Measurements from ENCODE around the gene ECHDC1. TPM values are rescaled to one million over a fixed set of nuclear protein-coding genes. Genes with fewer than 3 reads are reported as not detected.

ECHDC1 gene
- total and polyA plus RNA-seq, 2 of the 4 experiments (the other 2 are of a cell fraction): 33.1 to 40.3 TPM

DNA sequence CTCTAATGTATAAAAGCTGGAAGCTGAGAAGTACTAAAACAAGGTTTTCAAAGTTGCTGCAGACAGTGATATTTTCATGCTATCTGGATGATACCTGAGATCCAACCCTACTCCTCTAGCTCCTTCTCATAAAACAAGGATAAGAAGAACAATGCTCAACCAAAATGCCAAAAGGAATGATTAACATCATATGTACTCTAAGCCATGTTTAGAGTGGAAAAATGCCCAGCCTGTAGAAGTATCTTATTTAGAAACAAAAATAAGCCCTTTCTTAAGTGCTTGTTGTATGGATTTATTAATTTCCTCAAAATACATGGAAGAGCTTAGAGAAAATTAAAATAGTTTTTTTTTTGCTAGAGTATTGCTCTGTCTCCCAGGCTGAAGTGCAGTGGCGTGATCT, 23.7 kb downstream of the ECHDC1 start:
- in situ Hi-C loops (cut with MboI; ENCODE audit: low sequenced_read_pairs): no loop called here
- POLR2A ChIA-PET (ENCODE audit: unreplicated experiment): no interaction called here

More for the DNA sequence above, 23.7 kb downstream of the ECHDC1 start:
- Histone ChIP-seq H2BK120ac (ENCODE audit: low read depth, low read length) (no peak overlapping the region), H4K91ac (ENCODE audit: insufficient read depth, low read depth, low read length) (no peak overlapping the region), H2BK5ac (ENCODE audit: low read depth, low read length, poor library complexity, severe bottlenecking) (no peak overlapping the region), H3K4me2 (ENCODE audit: low read depth, low read length) (no peak overlapping the region), H3K9me1 (ENCODE audit: insufficient read depth, low read length) (no peaks in the 10 kb centered on the region), H2BK20ac (ENCODE audit: low read depth, low read length) (no peak overlapping the region), H3K4me1 (ENCODE audit: control insufficient read depth, insufficient read depth, low read length) (no peaks in the 10 kb centered on the region), H2BK15ac (ENCODE audit: low read depth, low read length) (no peak overlapping the region), H3K36me3 (ENCODE audit: control insufficient read depth, insufficient read depth, low read length) (peaks cover 1% of the 10 kb centered on the region), H3K4ac (ENCODE audit: low read depth, low read length) (no peak overlapping the region), H4K8ac (ENCODE audit: low read depth in 2 of 2, low read length in 2 of 2) (no peak overlapping the region), H3K4me3 (ENCODE audit: insufficient read depth, low read depth, low read length) (no peak overlapping the region), H2AK9ac (replicated peaks; ENCODE audit: low read depth, low read length, poor library complexity) (no peak overlapping the region), H3K14ac (replicated peaks; ENCODE audit: low read depth, low read length) (no peak overlapping the region), H3K79me1 (ENCODE audit: low read depth in 1 of 2, low read length in 2 of 2) (peaks cover 0 to 9% of the 10 kb centered on the region in 2 experiments; a peak in 3 of 4 replicates), H3K18ac (ENCODE audit: low read depth, low read length) (no peak overlapping the region), H3K56ac (ENCODE audit: extremely low read depth, insufficient read depth, low read length) (no peak overlapping the region), H3K23ac (ENCODE audit: low read depth, low read length) (no peak overlapping the region), H3K27ac (ENCODE audit: insufficient read depth, low read length) (no peak overlapping the region), H2AFZ (replicated peaks; ENCODE audit: low read length, poor library complexity) (no peak overlapping the region), H3K9me3 (ENCODE audit: control insufficient read depth, insufficient read depth, low read length) (no peaks in the 10 kb centered on the region), H3K9ac (ENCODE audit: low read depth, low read length) (no peak overlapping the region), H4K5ac (ENCODE audit: low read depth, low read length) (no peak overlapping the region), H3K27me3 (ENCODE audit: control insufficient read depth, insufficient read depth, low read length) (no peaks in the 10 kb centered on the region), H2AK5ac (ENCODE audit: low read depth, low read length) (no peak overlapping the region), H4K20me1 (ENCODE audit: insufficient read depth, low read length) (no peaks in the 10 kb centered on the region)
- dilution Hi-C loops (cut with HindIII; ENCODE audit: low sequenced_read_pairs, unreplicated experiment): no loop called here
- DNase-seq (no peak), ATAC-seq (ENCODE audit: low read depth) (no peak)
- intact Hi-C loops (cut with micrococcal nuclease): no loop called here
- no TSS peak for BruUV-seq (replicated peaks)
- TF ChIP-seq MAZ (IDR thresholded peaks at IDR 0.05; ENCODE audit: borderline replicate concordance, low read depth, low read length): no peak
- no peak for TF ChIP-seq NFE2L2 (IDR thresholded peaks at IDR 0.05; ENCODE audit: low read depth, low read length)
- TF ChIP-seq, protein P1, sequence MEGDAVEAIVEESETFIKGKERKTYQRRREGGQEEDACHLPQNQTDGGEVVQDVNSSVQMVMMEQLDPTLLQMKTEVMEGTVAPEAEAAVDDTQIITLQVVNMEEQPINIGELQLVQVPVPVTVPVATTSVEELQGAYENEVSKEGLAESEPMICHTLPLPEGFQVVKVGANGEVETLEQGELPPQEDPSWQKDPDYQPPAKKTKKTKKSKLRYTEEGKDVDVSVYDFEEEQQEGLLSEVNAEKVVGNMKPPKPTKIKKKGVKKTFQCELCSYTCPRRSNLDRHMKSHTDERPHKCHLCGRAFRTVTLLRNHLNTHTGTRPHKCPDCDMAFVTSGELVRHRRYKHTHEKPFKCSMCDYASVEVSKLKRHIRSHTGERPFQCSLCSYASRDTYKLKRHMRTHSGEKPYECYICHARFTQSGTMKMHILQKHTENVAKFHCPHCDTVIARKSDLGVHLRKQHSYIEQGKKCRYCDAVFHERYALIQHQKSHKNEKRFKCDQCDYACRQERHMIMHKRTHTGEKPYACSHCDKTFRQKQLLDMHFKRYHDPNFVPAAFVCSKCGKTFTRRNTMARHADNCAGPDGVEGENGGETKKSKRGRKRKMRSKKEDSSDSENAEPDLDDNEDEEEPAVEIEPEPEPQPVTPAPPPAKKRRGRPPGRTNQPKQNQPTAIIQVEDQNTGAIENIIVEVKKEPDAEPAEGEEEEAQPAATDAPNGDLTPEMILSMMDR (conservative IDR thresholded peaks at IDR 0.05; ENCODE audit: low read depth, low read length): no peak
- TF ChIP-seq, protein P2, sequence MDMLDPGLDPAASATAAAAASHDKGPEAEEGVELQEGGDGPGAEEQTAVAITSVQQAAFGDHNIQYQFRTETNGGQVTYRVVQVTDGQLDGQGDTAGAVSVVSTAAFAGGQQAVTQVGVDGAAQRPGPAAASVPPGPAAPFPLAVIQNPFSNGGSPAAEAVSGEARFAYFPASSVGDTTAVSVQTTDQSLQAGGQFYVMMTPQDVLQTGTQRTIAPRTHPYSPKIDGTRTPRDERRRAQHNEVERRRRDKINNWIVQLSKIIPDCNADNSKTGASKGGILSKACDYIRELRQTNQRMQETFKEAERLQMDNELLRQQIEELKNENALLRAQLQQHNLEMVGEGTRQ (IDR thresholded peaks at IDR 0.05; ENCODE audit: low read depth, low read length): no peak
- no CpG with 5 or more reads among the region's 1 CpG for WGBS, 2 experiments (ENCODE audit: extremely low coverage in 2 of 2, insufficient read length in 1 of 2)
- CTCF ChIA-PET: no interaction called here

Measured in IMR-90 (cell line).